ENCODE measurements around the gene GABRB2.

- TF ChIP-seq CTCF (IDR thresholded peaks at IDR 0.05; ENCODE audit: insufficient read depth, low read length, poor library complexity, severe bottlenecking) (no peak), EZH2phosphoT487 (conservative IDR thresholded peaks at IDR 0.05; ENCODE audit: low read length) (no peak)
Measured at GRCh38 chr5:161539016-161539415, 7.5 kb downstream of the GABRB2 start.

Data from SU-DHL-6 (cell line).